Thoracic aorta (tissue), 2 donors: ENCODE measurements around the gene TMEM119. TPM values are rescaled to one million over a fixed set of nuclear protein-coding genes. Genes with fewer than 3 reads are reported as not detected.
"Not testable (repeated sequence)": the region's sequence is repeated elsewhere in the genome, so short reads cannot be mapped to it uniquely, and the experiment has no call there.

Experiments
- ATAC-seq: fragments of 150-250 bp; one replicate; pipeline ENCODE4 v1.8.0; 2017; ENCODE audit warnings: low read depth; ENCODE audit not compliant: insufficient number of reproducible peaks, low FRiP score
- DNase-seq: peaks from one replicate; pipeline ENCODE4 v3.0.0-alpha.2; 2020; ENCODE audit warnings: low spot score
- H3K27ac ChIP-seq, 2 donors: fragments of 200-600 bp; sonication (generic); 1 replicate in 1 of 2; 2 replicates in 1 of 2; pipeline ENCODE4 v1.5.1; 2016; ENCODE audit warnings: mild to moderate bottlenecking in 2 of 2, moderate library complexity in 2 of 2
- H3K27me3 ChIP-seq: fragments of 200-600 bp; sonication (generic); replicated peaks from 2 replicates; pipeline ENCODE4 v1.6.0; 2016; ENCODE audit warnings: mild to moderate bottlenecking; ENCODE audit not compliant: insufficient read depth
- H3K36me3 ChIP-seq: fragments of 200-600 bp; sonication (generic); one replicate; pipeline ENCODE4 v1.5.1; 2016
- H3K4me1 ChIP-seq, 2 donors: fragments of 200-600 bp; sonication (generic); 1 replicate in 1 of 2; 2 replicates in 1 of 2; pipeline versions ENCODE4 v1.5.1 to v1.6.0; 2016; ENCODE audit warnings: low read depth in 2 of 2, mild to moderate bottlenecking in 1 of 2; ENCODE audit not compliant: control insufficient read depth in 1 of 2
- H3K4me3 ChIP-seq: fragments of 200-600 bp; sonication (generic); 2 replicates; pipeline ENCODE4 v1.5.1; 2016; ENCODE audit warnings: mild to moderate bottlenecking
- H3K9me3 ChIP-seq: fragments of 200-600 bp; sonication (generic); 2 replicates; pipeline ENCODE4 v1.5.1; 2016
- total RNA-seq, 2 donors: library from RNA; depleted of rRNA; stranded (reverse); fragments of >200 nt; gene quantifications; one replicate each; pipeline versions ENCODE4 v1.1.0 to v1.2.3, GENCODE V29; 2016
- TF ChIP-seq, protein P1 (sequence below): fragments of 200-600 bp; sonication (generic); IDR thresholded peaks from one replicate; pipeline ENCODE4 v1.5.1; 2019; ENCODE audit warnings: antibody characterized with exemption

TMEM119 gene
- total RNA-seq, 2 donors from 2014 or later, result 4.1 to 4.6 TPM

DNA sequence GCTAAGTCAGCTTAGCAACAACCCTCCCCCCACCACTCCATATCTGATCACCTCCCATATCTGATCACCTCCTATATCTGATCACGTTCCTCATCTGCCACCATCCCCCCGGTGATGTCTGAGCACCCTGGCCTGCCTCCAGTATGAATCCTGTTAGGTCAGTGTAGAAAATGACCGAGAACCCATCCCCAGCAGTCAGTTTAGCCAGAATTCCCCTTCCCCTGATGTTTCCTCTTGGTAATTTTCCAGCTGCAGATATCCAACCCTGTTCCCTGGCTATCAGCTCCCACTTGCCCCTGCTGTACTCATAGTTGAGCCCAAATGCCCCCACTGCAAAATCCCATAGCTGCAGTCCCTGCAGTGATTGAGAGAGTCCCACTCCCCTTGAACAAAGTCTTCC lies 23.3 kb upstream of the TMEM119 start:
- H3K4me1 ChIP-seq, result no peaks in the 10 kb centered on the region
- no peaks in the 10 kb centered on the region for H3K27me3 ChIP-seq
- H3K4me3 ChIP-seq, result no peak overlapping the region
- H3K27ac ChIP-seq, result no peak overlapping the region
- DNase-seq (no peak), ATAC-seq (no peak)
- H3K9me3 ChIP-seq, result no peaks in the 10 kb centered on the region
- TF ChIP-seq, protein P1, sequence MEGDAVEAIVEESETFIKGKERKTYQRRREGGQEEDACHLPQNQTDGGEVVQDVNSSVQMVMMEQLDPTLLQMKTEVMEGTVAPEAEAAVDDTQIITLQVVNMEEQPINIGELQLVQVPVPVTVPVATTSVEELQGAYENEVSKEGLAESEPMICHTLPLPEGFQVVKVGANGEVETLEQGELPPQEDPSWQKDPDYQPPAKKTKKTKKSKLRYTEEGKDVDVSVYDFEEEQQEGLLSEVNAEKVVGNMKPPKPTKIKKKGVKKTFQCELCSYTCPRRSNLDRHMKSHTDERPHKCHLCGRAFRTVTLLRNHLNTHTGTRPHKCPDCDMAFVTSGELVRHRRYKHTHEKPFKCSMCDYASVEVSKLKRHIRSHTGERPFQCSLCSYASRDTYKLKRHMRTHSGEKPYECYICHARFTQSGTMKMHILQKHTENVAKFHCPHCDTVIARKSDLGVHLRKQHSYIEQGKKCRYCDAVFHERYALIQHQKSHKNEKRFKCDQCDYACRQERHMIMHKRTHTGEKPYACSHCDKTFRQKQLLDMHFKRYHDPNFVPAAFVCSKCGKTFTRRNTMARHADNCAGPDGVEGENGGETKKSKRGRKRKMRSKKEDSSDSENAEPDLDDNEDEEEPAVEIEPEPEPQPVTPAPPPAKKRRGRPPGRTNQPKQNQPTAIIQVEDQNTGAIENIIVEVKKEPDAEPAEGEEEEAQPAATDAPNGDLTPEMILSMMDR, result no peak
- H3K36me3 ChIP-seq, result no peaks in the 10 kb centered on the region

DNA sequence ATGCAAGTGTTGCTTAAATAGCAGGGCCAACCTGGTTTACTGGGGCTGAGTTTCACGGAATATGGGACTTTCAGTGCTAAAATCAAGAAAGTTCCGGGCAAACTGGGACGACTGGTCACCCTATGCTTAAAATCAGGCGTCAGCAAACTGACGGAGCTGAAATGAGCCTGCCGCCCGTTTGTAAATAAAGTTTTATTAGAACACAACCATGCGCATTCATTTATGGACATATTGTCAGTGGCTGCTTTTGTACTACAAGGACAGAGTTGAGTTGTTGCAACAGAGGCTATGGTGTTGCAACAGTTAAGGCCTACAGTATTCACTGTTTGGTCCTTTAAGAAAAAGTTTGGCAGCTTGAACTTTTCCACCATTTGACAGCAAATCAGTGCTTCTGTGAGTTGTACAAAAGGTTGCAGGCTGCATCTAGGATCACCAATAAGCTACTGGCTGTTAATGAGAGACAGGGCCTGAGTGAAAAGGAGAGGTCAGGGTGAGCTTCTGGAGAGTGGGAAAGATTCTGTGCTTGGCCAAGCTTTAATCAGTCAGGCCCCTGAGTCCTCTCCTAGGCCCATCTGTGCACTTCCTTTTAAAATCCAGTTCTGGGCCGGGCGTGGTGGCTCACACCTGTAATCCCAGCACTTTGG lies 22.5 kb upstream of the TMEM119 start:
- H3K4me3 ChIP-seq, result no peak overlapping the region
- no peaks in the 10 kb centered on the region for H3K4me1 ChIP-seq
- DNase-seq, result no peak
- H3K9me3 ChIP-seq, result no peaks in the 10 kb centered on the region
- TF ChIP-seq, protein P1, result no peak
- H3K36me3 ChIP-seq, result no peaks in the 10 kb centered on the region
- no peak for ATAC-seq
- no peaks in the 10 kb centered on the region for H3K27me3 ChIP-seq
- H3K27ac ChIP-seq, result no peak overlapping the region

DNA sequence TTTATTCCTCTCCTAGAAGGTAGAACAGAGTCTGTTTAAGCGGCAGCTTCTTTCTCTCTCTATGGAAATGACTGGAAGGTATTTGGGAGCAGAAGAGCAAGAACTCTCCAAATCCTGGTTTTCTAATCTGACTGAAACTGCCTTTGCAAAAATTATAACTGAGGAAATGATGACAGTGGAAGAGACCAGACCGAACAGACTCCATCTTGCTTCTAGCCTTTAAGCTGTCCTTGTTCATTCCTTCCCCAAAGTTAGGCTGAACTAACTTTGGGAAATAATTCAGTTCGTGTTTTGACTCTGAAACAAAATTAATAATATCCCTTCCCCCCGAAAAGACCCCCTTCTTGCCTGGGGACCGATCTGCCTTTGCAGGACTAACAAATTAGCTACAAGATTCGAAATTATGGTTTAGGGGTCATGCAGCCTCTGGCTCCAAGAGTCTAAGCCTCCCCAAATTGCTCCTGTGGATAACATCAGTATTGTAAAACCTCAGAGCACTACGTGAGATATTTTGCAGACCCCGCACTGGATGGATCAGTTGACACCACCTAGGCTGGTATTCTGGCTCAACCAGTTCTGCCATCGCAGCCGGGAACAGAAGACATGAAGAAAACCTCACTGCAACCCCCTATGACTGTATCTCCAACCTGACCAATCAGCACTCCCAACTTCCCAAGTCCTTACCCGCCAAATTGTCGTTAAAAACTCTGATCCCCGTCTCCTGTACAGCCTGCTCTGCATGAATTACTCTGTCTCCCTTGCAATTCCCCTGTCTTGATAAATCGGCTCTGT lies 21.7 kb upstream of the TMEM119 start:
- TF ChIP-seq, protein P1, result no peak
- DNase-seq, result no peak
- Histone ChIP-seq H3K27me3 (no peaks in the 10 kb centered on the region), H3K4me1 (no peaks in the 10 kb centered on the region), H3K4me3 (no peak overlapping the region), H3K9me3 (no peaks in the 10 kb centered on the region), H3K36me3 (no peaks in the 10 kb centered on the region), H3K27ac (no peak overlapping the region)
- ATAC-seq, result no peak

DNA sequence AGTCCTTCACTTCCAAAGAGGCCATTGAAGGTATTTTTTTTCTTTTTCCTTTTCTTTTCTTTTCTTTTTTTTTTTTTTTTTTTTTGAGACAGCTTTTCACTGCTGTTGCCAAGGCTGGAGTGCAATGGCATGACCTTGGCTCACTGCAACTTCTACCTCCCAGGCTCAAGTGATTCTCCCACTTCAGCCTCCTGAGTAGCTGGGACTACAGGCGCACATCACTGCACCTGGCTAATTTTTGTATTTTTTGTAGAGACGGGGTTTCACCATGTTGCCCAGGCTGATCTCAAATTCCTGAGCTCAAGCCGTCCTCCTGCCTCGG lies 21.0 kb upstream of the TMEM119 start:
- not testable (repeated sequence) for H3K9me3 ChIP-seq, ATAC-seq, H3K4me1 ChIP-seq, H3K36me3 ChIP-seq, H3K27me3 ChIP-seq, H3K4me3 ChIP-seq, DNase-seq, H3K27ac ChIP-seq

DNA sequence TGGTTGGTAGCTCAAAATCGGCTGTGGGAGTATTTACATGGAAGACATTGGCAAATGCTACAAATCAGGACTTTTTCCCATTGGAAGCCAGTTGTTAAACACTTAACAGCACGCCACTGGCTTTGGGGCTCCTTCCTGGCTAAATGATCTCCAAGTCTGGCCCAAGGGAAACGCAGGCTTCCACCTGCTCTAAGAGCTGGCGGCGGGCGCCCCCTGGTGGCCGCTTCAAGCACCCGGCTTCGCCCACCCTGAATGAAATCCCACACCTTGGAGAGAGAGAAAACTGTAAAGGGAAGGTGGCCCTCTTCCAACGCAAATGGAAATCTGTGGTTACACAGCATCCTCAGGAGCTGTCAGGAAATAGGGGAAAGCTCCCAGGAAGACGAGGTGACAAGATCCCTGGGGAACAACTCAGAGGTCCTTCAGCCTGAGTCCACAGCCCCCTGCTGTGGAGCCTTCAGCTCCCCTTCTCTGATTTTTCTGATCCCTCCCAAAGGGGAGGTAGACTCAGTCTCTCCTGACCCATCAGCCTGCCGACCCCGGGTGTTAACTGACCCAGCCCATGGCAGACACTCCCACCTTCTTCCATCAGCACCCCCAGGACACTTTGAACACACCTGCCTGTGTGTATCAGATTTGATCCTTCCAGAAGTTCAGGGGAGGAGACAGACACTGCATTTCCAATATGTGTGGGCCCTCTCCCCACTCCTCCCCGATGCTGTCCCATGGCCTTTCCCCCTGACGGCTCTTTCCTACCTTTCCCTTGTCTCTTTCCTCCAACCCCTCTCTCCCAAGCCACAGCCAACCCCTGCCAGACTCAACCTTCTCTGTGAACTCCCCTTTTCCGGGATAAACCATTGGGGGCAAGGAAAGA lies 20.4 kb upstream of the TMEM119 start:
- Histone ChIP-seq H3K4me3 (no peak overlapping the region), H3K4me1 (no peaks in the 10 kb centered on the region), H3K27ac (no peak overlapping the region), H3K27me3 (no peaks in the 10 kb centered on the region), H3K36me3 (no peaks in the 10 kb centered on the region), H3K9me3 (no peaks in the 10 kb centered on the region)
- ATAC-seq, result peak; percentile 46
- TF ChIP-seq, protein P1, result peak; percentile 98
- no peak for DNase-seq
